CD4-positive, alpha-beta T cell (primary cell): Measurements from ENCODE around the gene STAG3. TPM values are rescaled to one million over a fixed set of nuclear protein-coding genes. Genes with fewer than 3 reads are reported as not detected.
A peak's percentile ranks its signal among the peaks of the same experiment; 100 is the strongest.

Experiments
- ATAC-seq: fragments of 200-7000 bp; cut with Tn5 transposase; one replicate; pipeline ENCODE4 v1.10.0; 2022; ENCODE audit warnings: mild to moderate bottlenecking; ENCODE audit not compliant: poor library complexity
- CTCF ChIA-PET: fragments of 350-600 bp; sonication (Branson Sonifier 250); formaldehyde crosslinking; loops from one replicate; lab custom pipeline; 2021; ENCODE audit warnings: antibody characterized with exemption, inconsistent platforms; lab: Charles Lee
- POLR2A ChIA-PET: fragments of 350-600 bp; sonication (Branson Sonifier 250); formaldehyde crosslinking; loops from one replicate; lab custom pipeline; 2021; ENCODE audit warnings: antibody characterized with exemption, inconsistent platforms; lab: Charles Lee
- DNase-seq, 14 experiments: peaks; one replicate each; pipeline ENCODE4 v3.0.0-alpha.2; 2013 to 2020; ENCODE audit warnings: mixed read lengths in 2 of 14
- H3K27ac ChIP-seq, 2 donors: one replicate each; pipeline versions ENCODE4 v1.5.1 to v1.7.0; 2013; ENCODE audit warnings: low read length in 2 of 2, low read depth in 1 of 2, mild to moderate bottlenecking in 1 of 2
- H3K27me3 ChIP-seq, 2 experiments: 1 replicate in 1 of 2; 2 replicates in 1 of 2; pipeline versions ENCODE4 v1.6.1 to v1.7.0; 2013; ENCODE audit warnings: low read length in 2 of 2, control low read depth in 1 of 2, mild to moderate bottlenecking in 1 of 2, moderate library complexity in 1 of 2; ENCODE audit not compliant: insufficient read depth in 2 of 2, control insufficient read depth in 1 of 2
- H3K36me3 ChIP-seq: one replicate; pipeline ENCODE4 v1.6.1; 2013; ENCODE audit warnings: low read length, control low read depth; ENCODE audit not compliant: insufficient read depth
- H3K4me1 ChIP-seq: one replicate; pipeline ENCODE4 v1.6.1; 2013; ENCODE audit warnings: low read length, control low read depth; ENCODE audit not compliant: insufficient read depth
- H3K4me3 ChIP-seq: one replicate; pipeline ENCODE4 v1.5.1; 2013; ENCODE audit warnings: mild to moderate bottlenecking, low read length, moderate library complexity
- H3K9me3 ChIP-seq, 2 experiments: 1 replicate in 1 of 2; 2 replicates in 1 of 2; pipeline versions ENCODE4 v1.6.1 to v1.7.0; 2013; ENCODE audit warnings: low read length in 2 of 2, mild to moderate bottlenecking in 2 of 2, control low read depth in 1 of 2, moderate library complexity in 1 of 2; ENCODE audit not compliant: control insufficient read depth in 1 of 2, insufficient read depth in 1 of 2
- H3K27ac Mint-ChIP-seq: one replicate; pipeline ENCODE4 v1.8.0; 2020; ENCODE audit warnings: mixed read lengths
- H3K27me3 Mint-ChIP-seq: one replicate; pipeline ENCODE4 v1.8.0; 2021; ENCODE audit warnings: mixed read lengths
- H3K36me3 Mint-ChIP-seq: one replicate; pipeline ENCODE4 v1.8.0; 2021; ENCODE audit warnings: low read depth, mixed read lengths
- H3K4me1 Mint-ChIP-seq: one replicate; pipeline ENCODE4 v1.8.0; 2021; ENCODE audit warnings: low read depth, mixed read lengths
- H3K4me3 Mint-ChIP-seq: one replicate; pipeline ENCODE4 v1.8.0; 2020; ENCODE audit warnings: mild to moderate bottlenecking, mixed read lengths
- H3K9me3 Mint-ChIP-seq: one replicate; pipeline ENCODE4 v1.8.0; 2020; ENCODE audit warnings: mixed read lengths
- intact Hi-C, 2 experiments: fragments of 100-400 bp; cut with DNase I in 1 of 2; cut with micrococcal nuclease in 1 of 2; formaldehyde crosslinking; loops; one replicate each; pipeline versions ENCODE4 v1.15.1 to v1.9.0; 2023 to 2025; cut with DNase I, micrococcal nuclease
- total RNA-seq, 174 experiments: library from RNA in 2 of 174; stranded (reverse) in 2 of 174; gene quantifications; one replicate each; pipeline ENCODE4 v1.2.3 and lab custom pipeline; 2021 to 2026
- TF ChIP-seq, protein P1 (sequence below): fragments of 200-600 bp; IDR thresholded peaks from one replicate; pipeline ENCODE4 v1.8.0; 2022; ENCODE audit warnings: antibody characterized with exemption, mild to moderate bottlenecking

STAG3 gene
- total RNA-seq, 2 experiments from 2014 or later: 4.0 to 5.5 TPM

DNA sequence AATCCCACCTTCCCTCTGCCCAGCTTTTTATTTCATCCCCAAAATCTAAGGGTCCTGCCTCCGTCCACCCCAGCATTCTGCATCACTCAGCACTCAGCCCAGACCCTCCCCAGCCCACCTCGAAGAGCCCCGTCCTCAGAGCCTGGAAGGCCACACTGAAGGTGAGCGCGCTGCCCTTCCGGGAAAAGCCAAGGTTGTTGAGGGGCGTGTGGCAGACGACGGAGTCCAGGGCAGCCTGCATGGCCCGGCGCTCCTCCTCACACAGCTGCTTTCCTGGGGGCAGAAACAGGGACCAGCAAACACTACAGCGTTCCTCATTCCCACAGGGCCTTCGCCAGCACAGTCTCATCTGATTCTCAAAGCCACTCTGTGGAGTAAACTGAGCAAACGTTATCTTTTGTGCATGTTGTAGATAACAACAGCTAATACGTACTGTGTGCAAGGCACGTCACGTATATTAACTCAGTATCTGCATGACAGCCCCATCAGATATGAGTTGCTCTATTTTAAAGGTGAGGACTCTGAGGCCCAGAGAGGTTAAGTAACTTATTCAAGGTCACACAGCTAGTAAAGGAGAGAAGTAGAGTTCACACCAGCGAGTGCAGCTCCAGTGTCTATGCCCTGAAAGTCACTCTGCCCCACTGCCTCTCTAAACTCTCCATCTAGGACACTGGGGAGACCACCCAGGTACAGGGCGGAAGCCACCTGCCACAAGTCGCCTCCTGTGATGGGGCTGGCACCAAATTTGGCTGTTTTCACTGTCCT, 22.0 kb upstream of the STAG3 start:
- Histone ChIP-seq H3K27ac (no peak overlapping the region), H3K36me3 (peaks cover 47% of the 10 kb centered on the region), H3K4me3 (no peak overlapping the region), H3K4me1 (peaks cover 65% of the 10 kb centered on the region), H3K27me3 (no peaks in the 10 kb centered on the region), H3K9me3 (no peaks in the 10 kb centered on the region)
- Mint-ChIP-seq H3K4me1 (peaks cover 57% of the 10 kb centered on the region), H3K36me3 (peaks cover 54% of the 10 kb centered on the region), H3K27ac (peak overlapping the region; percentile 20), H3K4me3 (peak overlapping the region; percentile 63), H3K27me3 (no peaks in the 10 kb centered on the region), H3K9me3 (no peaks in the 10 kb centered on the region)
- DNase-seq (no peak), ATAC-seq (no peak)
- ChIA-PET CTCF (interaction anchor here (0.6 kb wide), 1 partner anchor 27 kb away, joined by 3 read pairs; no protein-coding TSS in a partner anchor), POLR2A (interaction anchor here (0.6 to 3.2 kb wide), 7 partner anchors 11 to 50 kb away, joined by 3 to 21 read pairs (median 4); partner anchors contain the start of genes GAL3ST4, GPC2, MBLAC1 and STAG3)
- TF ChIP-seq, protein P1, sequence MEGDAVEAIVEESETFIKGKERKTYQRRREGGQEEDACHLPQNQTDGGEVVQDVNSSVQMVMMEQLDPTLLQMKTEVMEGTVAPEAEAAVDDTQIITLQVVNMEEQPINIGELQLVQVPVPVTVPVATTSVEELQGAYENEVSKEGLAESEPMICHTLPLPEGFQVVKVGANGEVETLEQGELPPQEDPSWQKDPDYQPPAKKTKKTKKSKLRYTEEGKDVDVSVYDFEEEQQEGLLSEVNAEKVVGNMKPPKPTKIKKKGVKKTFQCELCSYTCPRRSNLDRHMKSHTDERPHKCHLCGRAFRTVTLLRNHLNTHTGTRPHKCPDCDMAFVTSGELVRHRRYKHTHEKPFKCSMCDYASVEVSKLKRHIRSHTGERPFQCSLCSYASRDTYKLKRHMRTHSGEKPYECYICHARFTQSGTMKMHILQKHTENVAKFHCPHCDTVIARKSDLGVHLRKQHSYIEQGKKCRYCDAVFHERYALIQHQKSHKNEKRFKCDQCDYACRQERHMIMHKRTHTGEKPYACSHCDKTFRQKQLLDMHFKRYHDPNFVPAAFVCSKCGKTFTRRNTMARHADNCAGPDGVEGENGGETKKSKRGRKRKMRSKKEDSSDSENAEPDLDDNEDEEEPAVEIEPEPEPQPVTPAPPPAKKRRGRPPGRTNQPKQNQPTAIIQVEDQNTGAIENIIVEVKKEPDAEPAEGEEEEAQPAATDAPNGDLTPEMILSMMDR: no peak
- intact Hi-C loops: loop anchor here in 1 of 2 experiments (5.0 kb wide), 1 partner anchor 117 kb away; no protein-coding TSS in a partner anchor

DNA sequence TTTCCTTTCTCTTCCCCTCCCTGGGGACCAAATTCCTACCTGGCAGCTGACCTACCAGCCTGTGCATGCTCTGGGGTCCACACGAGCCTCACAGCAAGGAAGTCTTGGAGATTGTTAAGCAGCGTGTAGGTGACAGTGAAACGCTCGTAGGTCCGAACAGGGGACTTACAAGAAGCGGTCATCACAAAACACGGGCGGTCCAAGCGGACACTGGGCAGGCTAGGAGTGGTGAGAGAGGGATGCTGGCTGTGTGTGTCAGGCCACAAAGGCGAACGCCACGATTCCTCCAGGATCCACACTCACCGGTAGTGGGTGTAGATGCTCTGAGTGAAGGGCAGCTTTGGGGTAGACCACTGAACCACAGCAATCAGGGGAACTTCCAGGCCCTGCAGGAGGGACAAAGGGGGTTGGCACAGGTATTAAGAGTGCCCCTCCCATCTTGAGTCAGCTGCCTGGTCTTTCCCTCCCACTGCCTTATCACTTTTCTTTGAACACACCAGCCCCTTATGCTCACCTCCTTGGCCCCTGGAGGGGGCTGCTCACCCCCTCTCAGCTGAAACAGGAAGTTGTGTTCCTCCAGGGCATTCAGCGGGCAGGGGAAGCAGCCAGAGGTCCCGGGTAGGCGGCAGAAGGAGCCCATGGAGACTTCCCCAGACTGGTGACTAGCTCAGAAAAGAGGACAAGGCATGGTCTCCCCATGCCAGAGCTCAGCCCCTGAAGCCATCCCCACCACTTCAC, 21.2 kb upstream of the STAG3 start:
- POLR2A ChIA-PET: interaction anchor here (0.8 to 3.2 kb wide), 7 partner anchors 8 to 50 kb away, joined by 3 to 27 read pairs (median 6); partner anchors contain the start of genes GAL3ST4, GPC2, LAMTOR4 and STAG3
- peaks cover 62% of the 10 kb centered on the region for H3K4me1 ChIP-seq

DNA sequence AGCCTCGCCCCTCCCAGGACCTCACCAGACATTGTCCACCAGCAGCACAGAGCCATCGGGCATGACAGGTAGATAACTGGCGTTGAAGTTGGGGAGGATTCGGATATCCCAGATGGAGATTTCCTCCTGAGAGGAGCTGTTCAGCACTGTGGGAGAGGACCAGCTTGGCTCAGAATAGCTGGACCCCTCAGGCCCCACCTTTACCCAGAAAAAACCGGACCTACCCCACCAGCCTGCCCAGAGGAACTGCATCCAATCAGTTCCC, 20.7 kb upstream of the STAG3 start:
- H3K4me3 ChIP-seq: peak overlapping the region; percentile 71

More for the DNA sequence above, 21.2 kb upstream of the STAG3 start:
- Histone ChIP-seq H3K4me3 (peak overlapping the region; percentile 71), H3K27me3 (no peaks in the 10 kb centered on the region), H3K27ac (peak overlapping the region; percentile 29 to 87), H3K9me3 (no peaks in the 10 kb centered on the region), H3K36me3 (peaks cover 47% of the 10 kb centered on the region)
- CTCF ChIA-PET: no interaction called here
- Mint-ChIP-seq H3K27me3 (no peaks in the 10 kb centered on the region), H3K4me3 (peak overlapping the region; percentile 81), H3K36me3 (peaks cover 53% of the 10 kb centered on the region), H3K27ac (peak overlapping the region; percentile 76), H3K9me3 (no peaks in the 10 kb centered on the region), H3K4me1 (peaks cover 57% of the 10 kb centered on the region)
- TF ChIP-seq, protein P1: no peak
- intact Hi-C loops: loop anchor here in 1 of 2 experiments (5.0 kb wide), 1 partner anchor 116 kb away; no protein-coding TSS in a partner anchor
- peak; percentile 13 for ATAC-seq
- DNase-seq: peak in 3 of 14 experiments; percentile 30 to 79 (median 63)

More for the DNA sequence above, 20.7 kb upstream of the STAG3 start:
- Histone ChIP-seq H3K36me3 (peaks cover 43% of the 10 kb centered on the region), H3K9me3 (no peaks in the 10 kb centered on the region), H3K27me3 (no peaks in the 10 kb centered on the region), H3K27ac (peak overlapping the region; percentile 15 to 87), H3K4me1 (peaks cover 61% of the 10 kb centered on the region)
- H3K4me1 Mint-ChIP-seq: peaks cover 57% of the 10 kb centered on the region
- H3K36me3 Mint-ChIP-seq: peaks cover 48% of the 10 kb centered on the region
- ATAC-seq: no peak
- no peaks in the 10 kb centered on the region for H3K9me3 Mint-ChIP-seq
- TF ChIP-seq, protein P1: no peak
- CTCF ChIA-PET: interaction anchor here (1.1 kb wide), 1 partner anchor 27 kb away, joined by 3 read pairs; no protein-coding TSS in a partner anchor
- no peaks in the 10 kb centered on the region for H3K27me3 Mint-ChIP-seq
- POLR2A ChIA-PET: interaction anchor here (0.6 to 3.2 kb wide), 8 partner anchors 9 to 691 kb away, joined by 3 to 27 read pairs (median 5); partner anchors contain the start of genes AGFG2, ATP5MF, GAL3ST4 and GPC2
- intact Hi-C loops: loop anchor here in 1 of 2 experiments (5.0 kb wide), 1 partner anchor 115 kb away; no protein-coding TSS in a partner anchor
- H3K4me3 Mint-ChIP-seq: peak overlapping the region; percentile 81
- peak overlapping the region; percentile 76 for H3K27ac Mint-ChIP-seq
- DNase-seq: no peak
